GM12892 (cell line): ENCODE data around the gene MAN1A2.
"Not testable (repeated sequence)": the region's sequence is repeated elsewhere in the genome, so short reads cannot be mapped to it uniquely, and the experiment has no call there.

Source experiments
- DNase-seq: peaks from one replicate; pipeline ENCODE4 v3.0.0; 2011; ENCODE audit not compliant: insufficient read length
- FAIRE-seq: peaks from 2 replicates; lab custom pipeline; 2011; peaks lifted over from hg19 to GRCh38; lab: Jason Lieb, UNC
- POLR2A ChIP-seq: IDR thresholded peaks from 2 replicates; pipeline ENCODE4 v1.6.1; 2011; ENCODE audit warnings: low read depth, low read length, control low read depth
- POLR2AphosphoS5 ChIP-seq: IDR thresholded peaks from 2 replicates; pipeline ENCODE4 v1.6.1; 2011; ENCODE audit warnings: low read depth, low read length, control low read depth
- TAF1 ChIP-seq: IDR thresholded peaks from 2 replicates; pipeline ENCODE4 v1.6.1; 2011; ENCODE audit warnings: low read depth, mild to moderate bottlenecking, control low read depth, low read length, borderline replicate concordance

MAN1A2 gene

GRCh38 chr1:117546467-117546866 is 179.2 kb downstream of the MAN1A2 start:
- FAIRE-seq (no peak), DNase-seq (no peak)
- TF ChIP-seq TAF1 (no peak), POLR2AphosphoS5 (no peak), POLR2A (no peak)

- DNase-seq (no peak), FAIRE-seq (no peak)
Measured at GRCh38 chr1:117553471-117553870, 186.2 kb downstream of the MAN1A2 start.

GRCh38 chr1:117555806-117556205 is 188.6 kb downstream of the MAN1A2 start:
- DNase-seq (no peak), FAIRE-seq (no peak)
- no peak for TF ChIP-seq POLR2A
- TF ChIP-seq POLR2AphosphoS5, result no peak
- TF ChIP-seq TAF1, result no peak

More at GRCh38 chr1:117553471-117553870, 186.2 kb downstream of the MAN1A2 start:
- TF ChIP-seq TAF1 (no peak), POLR2A (no peak), POLR2AphosphoS5 (no peak)

GRCh38 chr1:117556341-117556740 is 189.1 kb downstream of the MAN1A2 start:
- DNase-seq, result no peak
- TF ChIP-seq TAF1 (no peak), POLR2A (no peak), POLR2AphosphoS5 (no peak)
- FAIRE-seq, result no peak

- FAIRE-seq, result no peak
- TF ChIP-seq POLR2AphosphoS5 (no peak), POLR2A (no peak), TAF1 (no peak)
Measured at GRCh38 chr1:117556976-117557375, 189.7 kb downstream of the MAN1A2 start.

GRCh38 chr1:117558451-117558850 is 191.2 kb downstream of the MAN1A2 start:
- not testable (repeated sequence) for FAIRE-seq, DNase-seq

More at GRCh38 chr1:117556976-117557375, 189.7 kb downstream of the MAN1A2 start:
- no peak for DNase-seq

- TF ChIP-seq POLR2AphosphoS5 (no peak), TAF1 (no peak), POLR2A (no peak)
- DNase-seq (no peak), FAIRE-seq (no peak)
Measured at GRCh38 chr1:117559139-117559538, 191.9 kb downstream of the MAN1A2 start.

- FAIRE-seq, result no peak
- DNase-seq, result no peak
- TF ChIP-seq POLR2AphosphoS5, result no peak
- TF ChIP-seq POLR2A, result no peak
- no peak for TF ChIP-seq TAF1
Measured at GRCh38 chr1:117559985-117560384, 192.7 kb downstream of the MAN1A2 start.

- DNase-seq, result no peak
- no peak for FAIRE-seq
- TF ChIP-seq POLR2A (no peak), POLR2AphosphoS5 (no peak)
Measured at GRCh38 chr1:117561071-117561470, 193.8 kb downstream of the MAN1A2 start.

- no peak for TF ChIP-seq TAF1
- TF ChIP-seq POLR2AphosphoS5, result no peak
- TF ChIP-seq POLR2A, result no peak
- FAIRE-seq, result no peak
- DNase-seq, result no peak
Measured at GRCh38 chr1:117561551-117561950, 194.3 kb downstream of the MAN1A2 start.

- TF ChIP-seq POLR2AphosphoS5 (no peak), POLR2A (no peak), TAF1 (no peak)
- FAIRE-seq, result no peak
Measured at GRCh38 chr1:117562581-117563491, 195.6 kb downstream of the MAN1A2 start.

GRCh38 chr1:117563492-117563875 is 196.2 kb downstream of the MAN1A2 start:
- FAIRE-seq (no peak), DNase-seq (no peak)
- TF ChIP-seq TAF1 (no peak), POLR2AphosphoS5 (no peak), POLR2A (no peak)

More at GRCh38 chr1:117562581-117563491, 195.6 kb downstream of the MAN1A2 start:
- DNase-seq, result no peak
